H1 (cell line): ENCODE measurements around the gene SYNDIG1. TPM values are rescaled to one million over a fixed set of nuclear protein-coding genes. Genes with fewer than 3 reads are reported as not detected.

ENCODE experiments used
- CTCF ChIA-PET: fragments of 300-600 bp; sonication (Branson Sonifier 250); formaldehyde crosslinking; loops from one replicate; lab custom pipeline; 2021; ENCODE audit not compliant: partially characterized antibody; lab: Charles Lee
- POLR2A ChIA-PET: fragments of 300-600 bp; sonication (Branson Sonifier 250); formaldehyde crosslinking; loops from one replicate; lab custom pipeline; 2021; ENCODE audit warnings: inconsistent platforms; ENCODE audit not compliant: partially characterized antibody; lab: Charles Lee
- DNase-seq, 2 experiments: peaks; one replicate each; pipeline versions ENCODE4 v3.0.0 to v3.0.0-alpha.2; 2010 to 2022; ENCODE audit warnings: low spot score in 2 of 2, low read depth in 1 of 2, mixed read lengths in 1 of 2
- FAIRE-seq: peaks from 2 replicates; lab custom pipeline; 2011; peaks lifted over from hg19 to GRCh38; lab: Jason Lieb, UNC
- H2AFZ ChIP-seq: 2 replicates; pipeline ENCODE4 v1.8.1; 2012; ENCODE audit warnings: low read length, inconsistent platforms
- H2AK5ac ChIP-seq: 2 replicates; pipeline ENCODE4 v1.6.1; 2013; ENCODE audit warnings: low read depth, low read length
- H2BK120ac ChIP-seq: replicated peaks from 2 replicates; pipeline ENCODE3; 2013; ENCODE audit warnings: low read depth, low read length, inconsistent platforms
- H2BK12ac ChIP-seq: 2 replicates; pipeline ENCODE4 v1.6.1; 2013; ENCODE audit warnings: low read depth, low read length
- H2BK15ac ChIP-seq: 2 replicates; pipeline ENCODE4 v1.6.1; 2013; ENCODE audit warnings: low read length
- H2BK20ac ChIP-seq: 2 replicates; pipeline ENCODE4 v1.6.1; 2013; ENCODE audit warnings: low read length
- H2BK5ac ChIP-seq: 2 replicates; pipeline ENCODE4 v1.6.1; 2013; ENCODE audit warnings: low read depth, low read length
- H3K14ac ChIP-seq: 2 replicates; pipeline ENCODE4 v1.6.1; 2013; ENCODE audit warnings: inconsistent platforms; ENCODE audit not compliant: insufficient read length
- H3K18ac ChIP-seq: 2 replicates; pipeline ENCODE4 v1.6.1; 2013; ENCODE audit warnings: low read length; ENCODE audit errors: extremely low read depth
- H3K23ac ChIP-seq: 2 replicates; pipeline ENCODE4 v1.6.1; 2013; ENCODE audit warnings: inconsistent platforms; ENCODE audit not compliant: insufficient read length
- H3K23me2 ChIP-seq: 2 replicates; pipeline ENCODE4 v1.6.1; 2013; ENCODE audit warnings: low read depth, low read length
- H3K27ac ChIP-seq: 2 replicates; pipeline ENCODE4 v1.6.1; 2011; ENCODE audit warnings: low read depth, low read length, inconsistent platforms
- H3K27me3 ChIP-seq, 4 experiments: replicated peaks in 1 of 4; 1 replicate in 1 of 4; 2 replicates in 3 of 4; pipeline versions ENCODE4 v1.6.1 to v1.8.1; 2011 to 2013; ENCODE audit warnings: low read length in 3 of 4, mild to moderate bottlenecking in 3 of 4, inconsistent platforms in 2 of 4, mixed read lengths in 2 of 4, moderate library complexity in 1 of 4; ENCODE audit not compliant: control insufficient read depth in 3 of 4, insufficient read depth in 3 of 4; ENCODE audit errors: extremely low read depth in 1 of 4
- H3K36me3 ChIP-seq, 4 experiments: 2 replicates each; pipeline versions ENCODE4 v1.6.1 to v1.8.1; 2011 to 2013; ENCODE audit warnings: mild to moderate bottlenecking in 4 of 4, low read length in 3 of 4, moderate library complexity in 2 of 4, control low read depth in 1 of 4, inconsistent platforms in 1 of 4; ENCODE audit not compliant: insufficient read depth in 4 of 4, control insufficient read depth in 2 of 4
- H3K4ac ChIP-seq: replicated peaks from 2 replicates; pipeline ENCODE3; 2013; ENCODE audit warnings: low read length, low read depth, mixed read lengths, inconsistent platforms; ENCODE audit not compliant: insufficient read length
- H3K4me1 ChIP-seq, 4 experiments: replicated peaks in 1 of 4; 1 replicate in 1 of 4; 2 replicates in 3 of 4; pipeline versions ENCODE4 v1.6.1 to v1.8.1; 2011 to 2013; ENCODE audit warnings: low read length in 3 of 4, inconsistent platforms in 2 of 4, mixed read lengths in 1 of 4; ENCODE audit not compliant: insufficient read depth in 4 of 4, control insufficient read depth in 3 of 4
- H3K4me2 ChIP-seq, 2 experiments: 2 replicates each; pipeline versions ENCODE4 v1.6.1 to v1.8.1; 2011 to 2013; ENCODE audit warnings: low read depth in 2 of 2, low read length in 2 of 2, control low read depth in 1 of 2, inconsistent platforms in 1 of 2, mild to moderate bottlenecking in 1 of 2; ENCODE audit not compliant: insufficient read depth in 1 of 2
- H3K4me3 ChIP-seq, 4 experiments: fragments of 200-600, 300-600 bp in 1 of 4; sonication (generic), shearing (Covaris generic), sonication (Bioruptor Twin) in 1 of 4; 2 replicates each; pipeline versions ENCODE4 v1.5.1 to v1.8.1; 2011 to 2016; ENCODE audit warnings: low read length in 4 of 4, low read depth in 3 of 4, control low read depth in 2 of 4, inconsistent platforms in 2 of 4, mild to moderate bottlenecking in 2 of 4, mixed read lengths in 1 of 4, moderate library complexity in 1 of 4; ENCODE audit not compliant: insufficient read depth in 2 of 4; ENCODE audit errors: extremely low read depth in 1 of 4
- H3K56ac ChIP-seq: replicated peaks from 2 replicates; pipeline ENCODE3; 2013; ENCODE audit warnings: low read depth, mild to moderate bottlenecking, mixed read lengths, low read length, inconsistent platforms; ENCODE audit not compliant: insufficient read length
- H3K79me1 ChIP-seq: 2 replicates; pipeline ENCODE4 v1.6.1; 2013; ENCODE audit warnings: low read depth, low read length, control low read depth
- H3K79me2 ChIP-seq, 2 experiments: 2 replicates each; pipeline versions ENCODE4 v1.6.1 to v1.8.1; 2012 to 2013; ENCODE audit warnings: low read length in 2 of 2, mild to moderate bottlenecking in 2 of 2, inconsistent platforms in 1 of 2; ENCODE audit not compliant: insufficient read depth in 2 of 2, control insufficient read depth in 1 of 2
- H3K9ac ChIP-seq, 4 experiments: replicated peaks in 1 of 4; 1 replicate in 1 of 4; 2 replicates in 3 of 4; pipeline versions ENCODE4 v1.6.1 to v1.8.1; 2011 to 2013; ENCODE audit warnings: low read depth in 3 of 4, low read length in 3 of 4, control low read depth in 2 of 4, mild to moderate bottlenecking in 2 of 4, moderate library complexity in 2 of 4, inconsistent platforms in 1 of 4; ENCODE audit errors: extremely low read depth in 1 of 4
- H3K9me3 ChIP-seq, 2 experiments: 2 replicates each; pipeline versions ENCODE4 v1.6.1 to v1.8.1; 2012 to 2013; ENCODE audit warnings: mild to moderate bottlenecking in 2 of 2, moderate library complexity in 2 of 2, control low read depth in 1 of 2, inconsistent platforms in 1 of 2, low read depth in 1 of 2, low read length in 1 of 2, mixed read lengths in 1 of 2; ENCODE audit not compliant: insufficient read depth in 2 of 2
- H4K20me1 ChIP-seq, 2 experiments: replicated peaks in 1 of 2; 2 replicates each; pipeline versions ENCODE3 to v1.8.1; 2011 to 2013; ENCODE audit warnings: inconsistent platforms in 2 of 2, low read length in 2 of 2, mild to moderate bottlenecking in 1 of 2; ENCODE audit not compliant: insufficient read depth in 2 of 2, control insufficient read depth in 1 of 2
- H4K5ac ChIP-seq: 2 replicates; pipeline ENCODE4 v1.6.1; 2013; ENCODE audit warnings: low read length, low read depth, mixed read lengths, inconsistent platforms; ENCODE audit not compliant: insufficient read length
- H4K8ac ChIP-seq: 2 replicates; pipeline ENCODE4 v1.8.0; 2013; ENCODE audit warnings: mild to moderate bottlenecking, moderate library complexity, low read length, inconsistent platforms; ENCODE audit not compliant: insufficient read depth; ENCODE audit errors: extremely low read depth
- H4K91ac ChIP-seq: replicated peaks from 2 replicates; pipeline ENCODE3; 2013; ENCODE audit warnings: low read length, mixed read lengths, inconsistent platforms; ENCODE audit not compliant: insufficient read length
- ASH2L ChIP-seq: fragments of 200-600, 300-600 bp; sonication (generic); IDR thresholded peaks from one replicate; pipeline ENCODE4 v1.7.1; 2017; ENCODE audit warnings: low read length
- CHD2 ChIP-seq: IDR thresholded peaks from 2 replicates; pipeline ENCODE4 v1.6.1; 2012; ENCODE audit warnings: low read length, improper control_type of control experiment
- KDM4A ChIP-seq: IDR thresholded peaks from one replicate; pipeline ENCODE4 v1.7.1; 2012; ENCODE audit warnings: low read depth, mild to moderate bottlenecking, moderate library complexity, low read length, inconsistent platforms; ENCODE audit not compliant: severe bottlenecking
- RBBP5 ChIP-seq: IDR thresholded peaks from 2 replicates; pipeline ENCODE4 v1.7.1; 2012; ENCODE audit warnings: low read depth, mild to moderate bottlenecking, inconsistent platforms, low read length, moderate library complexity, borderline replicate concordance
- RNF2 ChIP-seq: fragments of 200-900, 300-1000 bp; sonication (generic); IDR thresholded peaks from 2 replicates; pipeline ENCODE4 v1.7.1; 2016; ENCODE audit warnings: borderline replicate concordance, low read depth, mild to moderate bottlenecking, antibody characterized with exemption, low read length; ENCODE audit not compliant: poor library complexity, severe bottlenecking; ENCODE audit errors: missing control alignments
- SP2 ChIP-seq: IDR thresholded peaks from 2 replicates; pipeline ENCODE4 v1.6.1; 2012; ENCODE audit warnings: mild to moderate bottlenecking, low read length, inconsistent platforms
- SRF ChIP-seq: IDR thresholded peaks from 2 replicates; pipeline ENCODE4 v1.6.1; 2011; ENCODE audit warnings: mild to moderate bottlenecking, low read depth, low read length, moderate library complexity
- TBP ChIP-seq: IDR thresholded peaks from 2 replicates; pipeline ENCODE4 v1.6.1; 2011; ENCODE audit warnings: low read depth, low read length, improper control_type of control experiment
- WGBS, 2 experiments: shearing (Covaris generic) in 1 of 2; methylation state at CpG; one replicate each; pipeline versions ENCODE4 v1.1.6 to v1.1.7; 2013 to 2015; ENCODE audit warnings: low lambda C conversion rate in 2 of 2, mixed read lengths in 2 of 2, inconsistent platforms in 1 of 2, low coverage in 1 of 2, missing lambda C conversion rate in 1 of 2; ENCODE audit not compliant: insufficient replicate concordance in 2 of 2, insufficient coverage in 1 of 2, insufficient read length in 1 of 2; ENCODE audit errors: extremely low coverage in 1 of 2, missing lambda C conversion rate in 1 of 2; 5-methylcytosine and 5-hydroxymethylcytosine counted together
- polyA plus RNA-seq, 7 experiments: library from polyadenylated mRNA; depleted of rRNA in 3 of 7; stranded (reverse) in 5 of 7; unstranded in 2 of 7; fragments of >200 nt in 5 of 7; fragments of 200-250 nt in 2 of 7; gene quantifications; 1 replicate in 5 of 7; 2 replicates in 1 of 7; 4 replicates in 1 of 7; pipeline versions ENCODE4 v1.2.1 to v1.2.3, GENCODE V29; 2011 to 2013; ENCODE audit warnings: missing spikeins in 2 of 7, mixed read lengths in 2 of 7
- total RNA-seq: library from RNA; stranded (reverse); fragmentation: NEBNext Ultra II Directional; extraction: Animal tissue kit (Norgen Biotek cat#: 25700); gene quantifications from 2 replicates; pipeline ENCODE4 v1.2.1, GENCODE V29; 2021
- TF ChIP-seq, protein P1 (sequence below), 3 experiments: IDR thresholded peaks; 1 replicate in 2 of 3; 2 replicates in 1 of 3; pipeline versions ENCODE4 v1.5.1 to v1.6.1; 2011; ENCODE audit warnings: low read length in 3 of 3, mild to moderate bottlenecking in 3 of 3, inconsistent platforms in 2 of 3, low read depth in 1 of 3, moderate library complexity in 1 of 3; ENCODE audit not compliant: insufficient read depth in 1 of 3; ENCODE audit errors: control extremely low read depth in 1 of 3
- TF ChIP-seq, protein P2 (sequence below): IDR thresholded peaks from 2 replicates; pipeline ENCODE4 v1.6.1; 2012; ENCODE audit warnings: inconsistent platforms
- TF ChIP-seq, protein P3 (sequence below): IDR thresholded peaks from 2 replicates; pipeline ENCODE4 v1.6.1; 2012; ENCODE audit warnings: inconsistent platforms

Gene SYNDIG1
- total and polyA plus RNA-seq, 2 of the 8 experiments (the other 6 are each of a cell fraction or from before 2014, with no cell fraction given), result 6.5 to 7.8 TPM

DNA sequence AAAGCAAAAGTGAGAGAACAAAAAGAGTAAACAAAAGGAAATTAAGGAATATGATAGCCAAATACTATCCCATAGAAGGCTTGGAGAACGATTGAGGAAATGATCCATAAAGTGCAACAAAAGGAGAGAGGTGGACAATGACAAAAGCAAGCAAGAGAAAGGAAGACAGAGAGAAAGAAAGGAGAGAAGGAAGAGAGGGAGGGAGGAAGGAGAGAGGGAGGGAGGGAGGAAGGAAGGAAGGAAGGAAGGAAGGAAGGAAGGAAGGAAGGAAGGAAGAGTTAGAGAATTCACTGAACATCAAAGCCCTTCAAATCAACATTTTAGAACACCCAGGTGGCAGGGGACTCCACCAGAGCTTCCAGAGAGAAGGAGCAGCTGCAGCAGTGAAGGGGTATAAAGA is 185.0 kb downstream of the SYNDIG1 start:
- Histone ChIP-seq H4K20me1 (no peaks in the 10 kb centered on the region), H3K9ac (no peak overlapping the region), H3K27ac (no peak overlapping the region), H3K4me3 (no peak overlapping the region), H3K79me1 (no peaks in the 10 kb centered on the region), H2BK5ac (no peak overlapping the region), H2BK12ac (no peak overlapping the region), H3K4me1 (no peaks in the 10 kb centered on the region), H2BK15ac (no peak overlapping the region), H3K36me3 (no peaks in the 10 kb centered on the region), H3K4me2 (no peak overlapping the region), H3K23ac (no peak overlapping the region), H3K4ac (no peak overlapping the region), H2AK5ac (no peak overlapping the region), H3K79me2 (no peaks in the 10 kb centered on the region), H3K18ac (no peak overlapping the region), H3K27me3 (no peaks in the 10 kb centered on the region), H4K8ac (no peak overlapping the region), H4K5ac (no peak overlapping the region), H3K23me2 (no peaks in the 10 kb centered on the region; the same call in 1 of the 2 replicates), H2BK20ac (no peak overlapping the region), H3K14ac (no peak overlapping the region), H3K56ac (no peak overlapping the region), H3K9me3 (no peaks in the 10 kb centered on the region), H2BK120ac (no peak overlapping the region), H2AFZ (no peak overlapping the region), H4K91ac (no peak overlapping the region)
- CTCF ChIA-PET, result no interaction called here
- POLR2A ChIA-PET, result no interaction called here
- DNase-seq (no peak), FAIRE-seq (no peak)
- WGBS, 2 experiments, result 93% methylated on average over 1 of the region's 1 CpG; no CpG with 5 or more reads in 1 of the 2 experiments
- TF ChIP-seq ASH2L (no peak), SRF (no peak), CHD2 (no peak), RNF2 (no peak), KDM4A (no peak), SP2 (no peak), TBP (no peak), RBBP5 (no peak)
- TF ChIP-seq, protein P1, sequence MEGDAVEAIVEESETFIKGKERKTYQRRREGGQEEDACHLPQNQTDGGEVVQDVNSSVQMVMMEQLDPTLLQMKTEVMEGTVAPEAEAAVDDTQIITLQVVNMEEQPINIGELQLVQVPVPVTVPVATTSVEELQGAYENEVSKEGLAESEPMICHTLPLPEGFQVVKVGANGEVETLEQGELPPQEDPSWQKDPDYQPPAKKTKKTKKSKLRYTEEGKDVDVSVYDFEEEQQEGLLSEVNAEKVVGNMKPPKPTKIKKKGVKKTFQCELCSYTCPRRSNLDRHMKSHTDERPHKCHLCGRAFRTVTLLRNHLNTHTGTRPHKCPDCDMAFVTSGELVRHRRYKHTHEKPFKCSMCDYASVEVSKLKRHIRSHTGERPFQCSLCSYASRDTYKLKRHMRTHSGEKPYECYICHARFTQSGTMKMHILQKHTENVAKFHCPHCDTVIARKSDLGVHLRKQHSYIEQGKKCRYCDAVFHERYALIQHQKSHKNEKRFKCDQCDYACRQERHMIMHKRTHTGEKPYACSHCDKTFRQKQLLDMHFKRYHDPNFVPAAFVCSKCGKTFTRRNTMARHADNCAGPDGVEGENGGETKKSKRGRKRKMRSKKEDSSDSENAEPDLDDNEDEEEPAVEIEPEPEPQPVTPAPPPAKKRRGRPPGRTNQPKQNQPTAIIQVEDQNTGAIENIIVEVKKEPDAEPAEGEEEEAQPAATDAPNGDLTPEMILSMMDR (IDR thresholded peaks at IDR 0.05; ENCODE audit: control extremely low read depth in 1 of 3, insufficient read depth in 1 of 3, low read depth in 1 of 3, low read length in 3 of 3), result no peak
- TF ChIP-seq, protein P2, sequence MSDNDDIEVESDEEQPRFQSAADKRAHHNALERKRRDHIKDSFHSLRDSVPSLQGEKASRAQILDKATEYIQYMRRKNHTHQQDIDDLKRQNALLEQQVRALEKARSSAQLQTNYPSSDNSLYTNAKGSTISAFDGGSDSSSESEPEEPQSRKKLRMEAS, result no peak
- TF ChIP-seq, protein P3, sequence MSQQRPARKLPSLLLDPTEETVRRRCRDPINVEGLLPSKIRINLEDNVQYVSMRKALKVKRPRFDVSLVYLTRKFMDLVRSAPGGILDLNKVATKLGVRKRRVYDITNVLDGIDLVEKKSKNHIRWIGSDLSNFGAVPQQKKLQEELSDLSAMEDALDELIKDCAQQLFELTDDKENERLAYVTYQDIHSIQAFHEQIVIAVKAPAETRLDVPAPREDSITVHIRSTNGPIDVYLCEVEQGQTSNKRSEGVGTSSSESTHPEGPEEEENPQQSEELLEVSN, result no peak
